K562 (cell line): Measurements from ENCODE around the gene COL4A2. TPM values are rescaled to one million over a fixed set of nuclear protein-coding genes. Genes with fewer than 3 reads are reported as not detected.

Experiments used
- ATAC-seq: fragments of 200-7000 bp; cut with Tn5 transposase; 3 replicates; pipeline ENCODE4 v1.9.1; 2020; ENCODE audit warnings: moderate library complexity
- BruUV-seq: library from RNA; stranded (reverse); fragments of 400-500 nt; replicated peaks from 2 replicates; lab custom pipeline; 2021; lab: Mats Ljungman, UMichigan
- CTCF ChIA-PET: fragments of 300-600 bp; formaldehyde crosslinking; extraction: SDS; loops from one replicate; lab custom pipeline; 2021; ENCODE audit warnings: low intra/inter-chr PET ratio; lab: Yijun Ruan, JAX
- POLR2A ChIA-PET: fragments of 300-600, 350-650 bp; sonication (Branson Sonifier 250); formaldehyde crosslinking; extraction: SDS; loops from one replicate; lab custom pipeline; 2021; ENCODE audit warnings: antibody characterized with exemption, inconsistent platforms; lab: Yijun Ruan, JAX
- DNase-seq, 4 experiments: peaks; one replicate each; pipeline versions ENCODE4 v3.0.0 to v3.0.0-alpha.2; 2011 to 2018; ENCODE audit warnings: low spot score in 3 of 4, mixed read lengths in 3 of 4; ENCODE audit errors: extremely low read depth in 1 of 4
- FAIRE-seq: peaks from 2 replicates; lab custom pipeline; 2011; peaks lifted over from hg19 to GRCh38; lab: Jason Lieb, UNC
- H2AFZ ChIP-seq: 2 replicates; pipeline ENCODE4 v1.6.0; 2011; ENCODE audit warnings: low read depth, low read length, control low read depth, inconsistent platforms
- H3K27ac ChIP-seq: fragments of 200-600 bp; 3 replicates; pipeline ENCODE4 v1.8.0; 2011; ENCODE audit warnings: low read depth, mild to moderate bottlenecking, control low read depth, inconsistent platforms, low read length, moderate library complexity, mixed read lengths; ENCODE audit errors: extremely low read depth
- H3K27me3 ChIP-seq, 2 experiments: fragments of 300-600 bp in 1 of 2; 2 replicates in 1 of 2; 3 replicates in 1 of 2; pipeline versions ENCODE4 v1.6.0 to v1.8.0; 2011; ENCODE audit warnings: inconsistent platforms in 2 of 2, low read length in 2 of 2, mild to moderate bottlenecking in 1 of 2, mixed read lengths in 1 of 2, moderate library complexity in 1 of 2; ENCODE audit not compliant: control insufficient read depth in 2 of 2, insufficient read depth in 2 of 2
- H3K36me3 ChIP-seq: fragments of 300-600 bp; 3 replicates; pipeline ENCODE4 v1.8.0; 2011; ENCODE audit warnings: mild to moderate bottlenecking, low read length, inconsistent platforms; ENCODE audit not compliant: control insufficient read depth, insufficient read depth
- H3K4me1 ChIP-seq, 2 experiments: fragments of 200-600 bp in 1 of 2; replicated peaks in 1 of 2; 2 replicates in 1 of 2; 3 replicates in 1 of 2; pipeline versions ENCODE4 v1.5.1 to v1.8.0; 2011; ENCODE audit warnings: inconsistent platforms in 2 of 2, low read length in 2 of 2, mild to moderate bottlenecking in 1 of 2, mixed read lengths in 1 of 2, moderate library complexity in 1 of 2; ENCODE audit not compliant: control insufficient read depth in 2 of 2, insufficient read depth in 2 of 2
- H3K4me2 ChIP-seq: 2 replicates; pipeline ENCODE4 v1.6.1; 2011; ENCODE audit warnings: low read length, control low read depth, inconsistent platforms, mixed read lengths; ENCODE audit not compliant: insufficient read depth
- H3K4me3 ChIP-seq: fragments of 200-600 bp; sonication (generic), shearing (Covaris generic); 2 replicates; pipeline ENCODE4 v1.5.1; 2016; ENCODE audit warnings: control low read depth, inconsistent platforms
- H3K79me2 ChIP-seq: fragments of 200-600 bp; 3 replicates; pipeline ENCODE4 v1.8.0; 2011; ENCODE audit warnings: low read length, inconsistent platforms; ENCODE audit not compliant: control insufficient read depth, insufficient read depth
- H3K9ac ChIP-seq, 2 experiments: 2 replicates each; pipeline versions ENCODE4 v1.6.0 to v1.6.1; 2011; ENCODE audit warnings: low read depth in 2 of 2, low read length in 2 of 2, control low read depth in 1 of 2, inconsistent platforms in 1 of 2, mild to moderate bottlenecking in 1 of 2, mixed read lengths in 1 of 2; ENCODE audit not compliant: insufficient read depth in 1 of 2
- H3K9me1 ChIP-seq: one replicate; pipeline ENCODE4 v1.6.0; 2011; ENCODE audit warnings: inconsistent platforms, mild to moderate bottlenecking, low read length, moderate library complexity; ENCODE audit not compliant: control insufficient read depth, insufficient read depth
- H3K9me3 ChIP-seq: replicated peaks from 2 replicates; pipeline ENCODE4 v1.5.1; 2011; ENCODE audit warnings: low read depth, low read length, inconsistent platforms; ENCODE audit not compliant: control insufficient read depth, insufficient read depth
- H4K20me1 ChIP-seq: replicated peaks from 2 replicates; pipeline ENCODE4 v1.6.1; 2011; ENCODE audit warnings: low read length, inconsistent platforms, mixed read lengths; ENCODE audit not compliant: control insufficient read depth, insufficient read depth
- ATF1 ChIP-seq, 2 experiments: fragments of 450-650 bp in 1 of 2; IDR thresholded peaks; 2 replicates each; pipeline ENCODE4 v1.6.1; 2016; ENCODE audit warnings: missing compliant biosample characterization in 1 of 2, missing genetic modification characterization in 1 of 2
- BRCA1 ChIP-seq, 2 experiments: fragments of 450-650 bp in 1 of 2; sonication (generic) in 1 of 2; formaldehyde crosslinking in 1 of 2; IDR thresholded peaks; 2 replicates each; pipeline versions ENCODE4 v1.5.0 to v1.6.1; 2017 to 2020; ENCODE audit warnings: mild to moderate bottlenecking in 1 of 2, missing genetic modification reagents in 1 of 2
- CTBP1 ChIP-seq: fragments of 450-650 bp; IDR thresholded peaks from 2 replicates; pipeline ENCODE4 v1.6.1; 2016; ENCODE audit warnings: borderline replicate concordance
- HNRNPLL ChIP-seq: fragments of 200-400 bp; formaldehyde crosslinking; IDR thresholded peaks from 2 replicates; pipeline ENCODE4 v1.6.1; 2017; ENCODE audit warnings: low read length, low read depth, mild to moderate bottlenecking; ENCODE audit not compliant: poor library complexity, severe bottlenecking
- PML ChIP-seq: IDR thresholded peaks from 2 replicates; pipeline ENCODE4 v1.6.1; 2012; ENCODE audit warnings: low read length, inconsistent platforms
- SNIP1 ChIP-seq: fragments of 450-650 bp; IDR thresholded peaks from 2 replicates; pipeline ENCODE4 v1.7.1; 2017; ENCODE audit warnings: low read depth, mild to moderate bottlenecking
- SUPT5H ChIP-seq: fragments of 450-650 bp; IDR thresholded peaks from 2 replicates; pipeline ENCODE4 v1.6.1; 2016
- TCF3 ChIP-seq: sonication (generic); formaldehyde crosslinking; IDR thresholded peaks from 2 replicates; pipeline ENCODE4 v1.4.0; 2020; ENCODE audit warnings: mild to moderate bottlenecking, missing genetic modification reagents
- TRIM24 ChIP-seq, 2 experiments: fragments of 450-650 bp; IDR thresholded peaks; 2 replicates each; pipeline ENCODE4 v1.6.1; 2016
- ZKSCAN3 ChIP-seq: fragments of 250-450 bp; sonication (Bioruptor Pico); IDR thresholded peaks from 2 replicates; pipeline ENCODE4 v1.4.0; 2020
- ZNF12 ChIP-seq: sonication (generic); formaldehyde crosslinking; IDR thresholded peaks from 2 replicates; pipeline ENCODE4 v1.4.0; 2020; ENCODE audit warnings: mild to moderate bottlenecking, missing genetic modification reagents
- ZNF644 ChIP-seq: fragments of 200-800 bp; sonication (Bioruptor generic); IDR thresholded peaks from 2 replicates; pipeline ENCODE4 v1.6.1; 2016; ENCODE audit warnings: low read depth, missing genetic modification characterization, missing compliant biosample characterization
- WGBS: fragments of 100-300 bp; shearing (Covaris generic); methylation state at CpG from one replicate; pipeline ENCODE4 v1.1.6; 2016; ENCODE audit warnings: low coverage, mixed read lengths; ENCODE audit not compliant: insufficient coverage; ENCODE audit errors: missing lambda C conversion rate; 5-methylcytosine and 5-hydroxymethylcytosine counted together
- in situ Hi-C: fragments of 300-500 bp; cut with MboI; formaldehyde crosslinking; loops from 4 replicates; pipeline ENCODE4 v1.15.0; 2018; ENCODE audit warnings: inconsistent platforms, mixed read lengths
- intact Hi-C: fragments of 100-400 bp; cut with micrococcal nuclease; formaldehyde crosslinking; loops from 2 replicates; pipeline ENCODE4 v1.14.2; 2022
- polyA plus RNA-seq, 8 experiments: library from polyadenylated mRNA; depleted of rRNA in 4 of 8; stranded (reverse) in 5 of 8; unstranded in 3 of 8; fragments of >200 nt; fragmentation: Nextera tagmentation in 2 of 8; fragmentation: Illumina TruSeq in 1 of 8; extraction: Ambion mirVana in 2 of 8; extraction: Trizol in 1 of 8; gene quantifications; 2 replicates each; pipeline versions ENCODE4 v1.2.1 to v1.2.3, GENCODE V29; 2011 to 2014; ENCODE audit warnings: inconsistent platforms in 1 of 8, missing spikeins in 1 of 8
- total RNA-seq, 7 experiments: library from RNA; depleted of rRNA in 6 of 7; stranded (reverse); fragments of >200 nt in 6 of 7; fragmentation: Illumina TruSeq in 2 of 7; extraction: Trizol in 2 of 7; gene quantifications; 2 replicates each; pipeline versions ENCODE4 v1.2.1 to v1.2.3, GENCODE V29; 2011 to 2021; ENCODE audit warnings: low replicate concordance in 1 of 7
- TF ChIP-seq, protein P1 (sequence below), 2 experiments: fragments of 450-650 bp; conservative IDR thresholded peaks; 2 replicates each; pipeline ENCODE4 v1.6.1; 2017; ENCODE audit warnings: mild to moderate bottlenecking in 2 of 2, moderate library complexity in 2 of 2

The COL4A2 gene
- total and polyA plus RNA-seq, 9 of the 15 experiments (the other 6 are each of a cell fraction or from before 2014, with no cell fraction given): 0.13 to 15.2 (median 8.1) TPM

GRCh38 chr13:110396913-110397381 lies 89.9 kb downstream of the COL4A2 start:
- no peak overlapping the region for H3K4me3 ChIP-seq
- no peaks in the 10 kb centered on the region for H3K9me1 ChIP-seq
- ChIA-PET POLR2A (no interaction called here), CTCF (no interaction called here)
- intact Hi-C loops (no loop called here), in situ Hi-C loops (no loop called here)
- H3K27ac ChIP-seq: no peak overlapping the region
- TF ChIP-seq ZKSCAN3 (CRISPR knock-in tag): no peak
- no peak for TF ChIP-seq SUPT5H
- TF ChIP-seq, protein P1, sequence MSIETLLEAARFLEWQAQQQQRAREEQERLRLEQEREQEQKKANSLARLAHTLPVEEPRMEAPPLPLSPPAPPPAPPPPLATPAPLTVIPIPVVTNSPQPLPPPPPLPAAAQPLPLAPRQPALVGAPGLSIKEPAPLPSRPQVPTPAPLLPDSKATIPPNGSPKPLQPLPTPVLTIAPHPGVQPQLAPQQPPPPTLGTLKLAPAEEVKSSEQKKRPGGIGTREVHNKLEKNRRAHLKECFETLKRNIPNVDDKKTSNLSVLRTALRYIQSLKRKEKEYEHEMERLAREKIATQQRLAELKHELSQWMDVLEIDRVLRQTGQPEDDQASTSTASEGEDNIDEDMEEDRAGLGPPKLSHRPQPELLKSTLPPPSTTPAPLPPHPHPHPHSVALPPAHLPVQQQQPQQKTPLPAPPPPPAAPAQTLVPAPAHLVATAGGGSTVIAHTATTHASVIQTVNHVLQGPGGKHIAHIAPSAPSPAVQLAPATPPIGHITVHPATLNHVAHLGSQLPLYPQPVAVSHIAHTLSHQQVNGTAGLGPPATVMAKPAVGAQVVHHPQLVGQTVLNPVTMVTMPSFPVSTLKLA (conservative IDR thresholded peaks at IDR 0.05): no peak
- TF ChIP-seq TRIM24 (IDR thresholded peaks at IDR 0.05): no peak
- TF ChIP-seq ZNF644 (tag): no peak
- no peak for TF ChIP-seq ATF1 (CRISPR knock-in tag; IDR thresholded peaks at IDR 0.05)
- TF ChIP-seq ATF1 (tag; IDR thresholded peaks at IDR 0.05): no peak
- TF ChIP-seq BRCA1 (IDR thresholded peaks at IDR 0.05): no peak
- no peak for TF ChIP-seq BRCA1 (CRISPR knock-in tag; IDR thresholded peaks at IDR 0.05)
- no peak for TF ChIP-seq TCF3
- no peak for TF ChIP-seq CTBP1
- no peak for TF ChIP-seq HNRNPLL
- TF ChIP-seq SNIP1: no peak
- TF ChIP-seq ZNF12 (CRISPR knock-in tag): no peak
- no peak for TF ChIP-seq PML
- no peaks in the 10 kb centered on the region for H3K79me2 ChIP-seq
- H4K20me1 ChIP-seq: no peaks in the 10 kb centered on the region
- no peaks in the 10 kb centered on the region for H3K9me3 ChIP-seq
- H3K4me2 ChIP-seq: no peak overlapping the region
- H2AFZ ChIP-seq: no peak overlapping the region
- no peaks in the 10 kb centered on the region for H3K4me1 ChIP-seq
- no TSS peak for BruUV-seq
- H3K9ac ChIP-seq: no peak overlapping the region
- DNase-seq: no peak
- no peak for FAIRE-seq
- 0% methylated on average over 10 of the region's 11 CpGs for WGBS
- no peak for ATAC-seq
- peaks cover 4 to 15% of the 10 kb centered on the region in 2 experiments; a peak in 4 of 5 replicates for H3K27me3 ChIP-seq
- no peaks in the 10 kb centered on the region for H3K36me3 ChIP-seq
